ENCODE measurements around the gene PTGER3.
"Not testable (repeated sequence)": the region's sequence is repeated elsewhere in the genome, so short reads cannot be mapped to it uniquely, and the experiment has no call there.

PTGER3 gene

DNA sequence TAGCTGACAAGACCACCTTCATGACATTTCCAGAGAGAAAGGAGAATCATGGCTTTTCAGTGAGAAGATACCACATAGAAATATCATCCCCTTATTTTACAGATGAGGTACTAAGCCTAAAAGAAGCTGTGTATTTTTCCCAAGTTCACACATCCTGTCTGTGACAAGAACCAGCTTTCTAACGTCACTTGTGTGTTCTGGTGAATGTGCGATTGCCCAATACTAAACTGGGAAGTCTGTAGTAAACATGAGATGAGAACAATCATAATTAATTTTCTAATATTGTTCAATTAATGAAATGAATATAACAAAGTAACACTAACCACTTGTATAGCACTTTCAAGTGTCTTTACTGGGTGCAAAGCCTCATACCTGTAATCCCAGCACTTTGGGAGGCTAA is 46.0 kb downstream of the PTGER3 start:
- DNase-seq, result no peak

DNA sequence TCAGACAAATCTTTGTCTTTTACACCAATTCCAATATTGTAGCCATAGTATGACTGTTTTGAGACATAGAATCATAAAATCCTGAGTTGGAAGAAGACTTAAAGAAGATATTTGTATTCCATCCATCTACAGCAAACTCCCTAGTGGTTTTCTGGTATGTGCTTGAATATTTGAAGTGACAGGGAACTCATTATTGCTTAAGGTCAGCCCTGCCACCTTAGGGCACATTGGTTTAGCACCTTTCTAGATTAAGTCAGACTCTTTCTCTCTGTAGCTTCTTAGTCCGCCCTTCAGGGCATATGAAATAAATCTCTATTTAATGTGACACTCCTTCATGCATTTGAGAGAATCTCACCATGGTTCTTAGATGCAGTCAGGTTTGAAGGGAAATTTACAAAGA is 49.8 kb downstream of the PTGER3 start:
- no peak for DNase-seq

- no peak for DNase-seq
These were observed 52.8 kb downstream of the PTGER3 start for GRCh38 chr1:70994753-70995268.

DNA sequence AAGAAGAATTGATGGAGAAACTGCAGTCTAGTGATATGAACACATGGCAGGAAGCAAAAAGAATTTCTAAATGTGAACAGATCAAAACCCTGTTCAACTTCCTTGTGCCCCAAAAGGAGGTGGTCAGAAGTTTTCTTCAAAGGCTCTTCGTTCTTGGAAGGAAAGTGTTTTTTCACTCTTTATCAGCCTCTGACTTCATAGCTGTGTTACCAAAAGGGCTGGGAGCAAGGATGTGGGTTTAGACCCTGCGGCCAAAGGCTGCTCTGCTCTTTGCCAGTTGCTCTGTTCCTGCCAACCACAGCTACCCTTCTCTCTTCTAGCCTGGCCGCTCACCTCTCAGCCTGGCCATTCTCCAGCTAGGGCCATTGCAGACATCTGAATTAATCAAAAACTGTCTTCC is 53.8 kb downstream of the PTGER3 start:
- DNase-seq, result no peak

DNA sequence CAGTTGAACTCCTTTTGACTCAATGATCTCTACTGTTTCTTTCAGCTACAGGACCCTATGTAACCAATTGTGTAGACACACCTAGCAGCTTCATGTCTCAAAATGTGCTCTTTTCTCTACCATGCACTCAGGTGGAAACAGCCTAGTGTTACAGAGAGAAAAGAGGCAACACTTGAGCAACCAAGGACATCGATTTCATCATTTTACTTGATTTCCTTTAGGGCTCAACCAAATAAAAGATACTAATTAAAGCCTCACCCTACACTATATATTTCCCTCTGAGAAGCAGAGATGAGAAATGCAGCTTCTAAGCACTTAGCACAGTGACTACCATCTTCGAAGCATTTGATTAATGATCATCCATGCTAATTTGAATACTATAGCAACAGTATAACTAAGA is 55.1 kb downstream of the PTGER3 start:
- no peak for DNase-seq

GRCh38 chr1:70990469-70991253 is 57.0 kb downstream of the PTGER3 start:
- no peak for DNase-seq

GRCh38 chr1:70987497-70987896 is 60.1 kb downstream of the PTGER3 start:
- no peak for DNase-seq

- DNase-seq, result not testable (repeated sequence)
These were observed 61.8 kb downstream of the PTGER3 start for GRCh38 chr1:70985776-70986225.

DNA sequence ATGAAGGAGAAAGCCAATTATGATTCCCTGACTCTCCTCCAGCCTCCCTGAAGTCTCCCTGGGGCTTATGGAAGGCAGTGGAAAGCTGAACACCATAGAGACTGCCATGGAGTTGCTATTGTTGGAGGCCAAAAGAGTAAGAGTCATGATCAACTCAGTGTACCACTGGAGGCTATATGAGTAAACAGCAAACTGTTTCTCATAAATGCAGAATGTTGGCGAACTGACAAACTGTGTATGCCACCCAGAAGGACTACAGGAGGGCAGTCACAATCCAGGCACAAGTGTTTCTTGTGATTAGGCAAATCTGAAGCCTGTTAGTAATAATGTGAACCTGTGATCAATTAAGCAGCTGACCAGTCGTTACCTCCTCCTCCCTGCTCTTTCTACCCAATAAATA is 62.3 kb downstream of the PTGER3 start:
- DNase-seq, result not testable (repeated sequence)

DNA sequence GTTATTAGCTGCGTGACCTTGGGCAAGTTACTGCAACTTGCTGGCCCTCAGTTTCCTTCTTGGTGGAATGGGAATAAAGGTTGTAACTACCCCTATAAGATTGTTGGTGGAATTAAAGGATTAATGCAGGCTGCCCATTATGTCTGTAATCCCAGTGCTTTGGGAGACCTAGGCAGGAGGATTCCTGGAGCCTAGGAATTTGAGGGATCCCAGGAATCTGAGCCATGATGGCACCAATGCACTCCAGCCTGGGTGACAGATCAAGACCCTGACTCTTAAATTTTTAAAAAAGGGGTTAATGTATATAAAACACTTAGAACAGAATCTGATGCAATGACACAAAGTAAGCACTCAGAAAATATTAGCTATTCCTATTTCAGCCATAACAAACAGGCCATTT is 67.3 kb downstream of the PTGER3 start:
- DNase-seq, result no peak

DNA sequence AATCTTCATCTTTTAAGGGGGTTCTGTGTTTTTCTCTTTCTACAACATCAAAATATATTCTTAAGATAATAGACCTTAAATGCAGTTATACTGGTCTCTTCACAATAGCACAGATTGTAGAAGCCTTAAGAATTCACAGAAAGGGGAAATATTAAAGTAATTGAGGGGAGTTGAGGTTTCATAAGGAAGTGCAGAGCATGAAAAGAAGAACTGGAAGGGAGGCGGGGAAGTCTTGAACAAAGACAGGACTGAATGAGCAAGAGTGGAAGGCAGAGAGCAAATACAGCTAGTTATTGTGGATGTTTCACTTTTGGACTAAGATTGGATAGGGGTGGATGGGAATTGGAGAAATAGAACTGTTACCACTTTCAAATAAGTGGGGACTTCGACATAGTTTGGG is 67.7 kb downstream of the PTGER3 start:
- no peak for DNase-seq

- DNase-seq, result no peak
These were observed 68.3 kb downstream of the PTGER3 start for GRCh38 chr1:70979313-70979712.

DNA sequence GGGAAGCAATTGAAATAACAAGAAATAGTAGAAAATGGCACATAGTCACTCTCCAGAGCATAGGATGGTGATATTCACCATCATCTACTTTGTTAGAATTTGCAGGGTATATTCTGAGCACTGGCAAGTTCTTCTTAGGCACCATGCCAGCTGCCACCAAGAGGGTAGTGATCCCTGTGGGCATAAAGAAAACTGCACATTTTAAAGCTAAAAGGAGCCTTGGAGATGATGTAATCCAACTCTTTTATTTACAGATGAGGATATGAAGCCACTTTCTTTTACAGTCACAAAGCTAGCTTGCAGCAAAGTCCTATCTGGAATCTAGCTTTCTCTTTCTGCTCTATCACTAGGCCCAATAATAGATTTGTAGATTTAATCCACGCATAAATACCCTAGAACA is 69.0 kb downstream of the PTGER3 start:
- no peak for DNase-seq

- DNase-seq, result no peak
These were observed 70.0 kb downstream of the PTGER3 start for GRCh38 chr1:70977575-70977974.

- no peak for DNase-seq
These were observed 70.6 kb downstream of the PTGER3 start for GRCh38 chr1:70977041-70977440.

- no peak for DNase-seq
These were observed 73.9 kb downstream of the PTGER3 start for GRCh38 chr1:70973754-70974153.

GRCh38 chr1:70970407-70970806 is 77.2 kb downstream of the PTGER3 start:
- no peak for DNase-seq

- no peak for DNase-seq
These were observed 81.5 kb downstream of the PTGER3 start for GRCh38 chr1:70966018-70966638.

DNA sequence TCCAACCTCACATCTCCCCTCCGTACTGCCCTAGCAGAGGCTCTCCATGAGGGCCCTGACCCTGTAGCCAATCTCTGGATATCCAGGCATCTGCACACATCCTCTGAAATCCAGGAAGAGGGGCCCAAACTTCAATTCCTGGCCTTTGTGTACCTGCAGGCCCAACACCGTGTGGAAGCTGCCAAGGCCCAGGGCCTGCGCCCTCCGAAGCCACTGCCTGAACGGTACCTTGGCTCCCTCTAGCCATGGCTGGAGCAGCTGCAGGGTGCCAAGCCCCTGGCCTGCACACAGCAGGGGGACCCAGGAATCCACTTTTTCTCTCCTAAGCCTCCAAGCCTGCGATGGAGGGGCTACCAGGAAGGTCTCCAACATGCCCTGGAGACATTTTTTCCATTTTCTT is 84.2 kb downstream of the PTGER3 start:
- DNase-seq, result no peak

GRCh38 chr1:70961374-70961975 is 86.1 kb downstream of the PTGER3 start:
- DNase-seq, result peak; percentile 29

- no peak for DNase-seq
These were observed 99.1 kb downstream of the PTGER3 start for GRCh38 chr1:70948396-70949017.

DNA sequence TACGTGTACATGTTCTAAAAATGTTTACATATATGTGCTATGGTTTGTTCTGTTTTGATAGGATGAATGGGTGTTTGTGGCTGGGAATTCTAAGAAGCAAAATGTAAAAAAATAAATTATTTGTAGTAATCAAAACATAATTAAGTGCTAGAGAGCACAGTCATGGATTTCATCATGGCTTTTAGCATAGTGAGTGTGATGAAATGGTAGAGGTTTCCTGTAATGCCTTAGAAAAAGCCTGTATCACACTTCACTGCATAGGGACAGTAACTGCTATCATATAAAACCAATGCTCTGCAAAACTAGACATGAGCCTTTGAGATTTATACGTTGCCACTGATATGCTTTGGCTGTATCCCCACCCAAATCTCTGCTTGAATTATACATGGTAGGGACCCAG is 99.8 kb downstream of the PTGER3 start:
- DNase-seq, result no peak

DNA sequence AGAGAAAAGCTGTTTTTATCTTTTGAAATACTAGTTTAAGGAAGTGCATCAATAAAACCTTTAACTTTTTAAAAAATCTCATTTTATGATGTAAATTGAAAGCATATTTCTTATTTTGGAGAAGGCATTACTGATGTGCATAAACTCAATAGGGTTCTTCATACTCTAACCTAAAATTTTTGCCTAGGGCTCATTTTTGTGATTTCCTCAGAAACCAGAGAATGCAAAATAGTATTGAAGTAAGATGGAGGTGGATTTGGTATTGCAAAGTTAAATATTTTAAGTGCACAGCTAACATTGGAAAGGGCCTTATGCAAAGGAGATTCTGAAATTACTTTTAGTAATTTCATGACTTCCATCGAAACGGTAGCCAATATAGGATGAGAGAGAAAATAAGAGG is 101.9 kb downstream of the PTGER3 start:
- no peak for DNase-seq

DNA sequence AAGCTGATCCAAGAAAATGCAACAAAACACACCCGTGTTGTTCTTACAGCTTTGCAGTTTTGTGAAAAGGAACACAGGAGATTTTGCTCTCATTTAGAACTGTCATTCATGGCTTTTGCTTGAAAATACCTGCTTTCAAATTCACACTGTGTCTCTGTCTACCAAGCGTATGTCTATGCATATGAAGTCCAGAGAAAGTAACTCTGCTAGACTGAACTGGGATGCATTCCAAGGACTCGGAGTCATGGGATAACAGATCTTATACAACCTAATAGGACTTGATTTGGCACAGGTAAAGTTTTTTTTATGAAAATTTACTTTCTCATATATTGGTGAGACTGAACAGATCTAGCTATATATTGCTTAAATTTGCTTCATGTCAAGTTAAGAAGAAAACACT is 102.4 kb downstream of the PTGER3 start:
- DNase-seq, result no peak
